Parathyroid adenoma (tissue), 2 donors: ENCODE data around the gene DIRAS1.
"Not testable (repeated sequence)": the region's sequence is repeated elsewhere in the genome, so short reads cannot be mapped to it uniquely, and the experiment has no call there.

Source experiments
- H2AFZ ChIP-seq: fragments of 300-600 bp; sonication (generic); one replicate; pipeline ENCODE4 v1.7.0; 2017; ENCODE audit warnings: antibody characterized with exemption, mild to moderate bottlenecking
- H3K27ac ChIP-seq: fragments of 300-600 bp; sonication (generic); one replicate; pipeline ENCODE4 v1.7.0; 2017
- H3K27me3 ChIP-seq: fragments of 300-600 bp; sonication (generic); one replicate; pipeline ENCODE4 v1.7.0; 2017; ENCODE audit warnings: low read length; ENCODE audit not compliant: control insufficient read depth, insufficient read depth
- H3K36me3 ChIP-seq: fragments of 300-600 bp; sonication (generic); one replicate; pipeline ENCODE4 v1.7.0; 2017; ENCODE audit warnings: low read length; ENCODE audit not compliant: control insufficient read depth, insufficient read depth
- H3K4me1 ChIP-seq: fragments of 300-600 bp; sonication (generic); one replicate; pipeline ENCODE4 v1.7.0; 2017; ENCODE audit warnings: control low read depth
- H3K4me2 ChIP-seq: fragments of 300-600 bp; sonication (generic); one replicate; pipeline ENCODE4 v1.7.0; 2017; ENCODE audit warnings: low read length
- H3K4me3 ChIP-seq: fragments of 300-600 bp; sonication (generic); one replicate; pipeline ENCODE4 v1.7.0; 2017; ENCODE audit warnings: low read depth, low read length
- H3K79me2 ChIP-seq: fragments of 300-600 bp; sonication (generic); one replicate; pipeline ENCODE4 v1.7.0; 2017; ENCODE audit warnings: control low read depth
- H3K9ac ChIP-seq: fragments of 300-600 bp; sonication (generic); one replicate; pipeline ENCODE4 v1.7.0; 2017; ENCODE audit warnings: mild to moderate bottlenecking
- H3K9me3 ChIP-seq: fragments of 300-600 bp; sonication (generic); one replicate; pipeline ENCODE4 v1.7.0; 2017; ENCODE audit warnings: low read length; ENCODE audit not compliant: control insufficient read depth
- TF ChIP-seq, protein P1 (sequence below): fragments of 300-600 bp; sonication (generic); IDR thresholded peaks from one replicate; pipeline ENCODE4 v1.7.0; 2017; ENCODE audit warnings: antibody characterized with exemption, mild to moderate bottlenecking
- donor health status: primary hyperparathyroidism.

Gene DIRAS1

GRCh38 chr19:2676823-2677222 is 44.3 kb downstream of the DIRAS1 start:
- H3K27me3 ChIP-seq: no peaks in the 10 kb centered on the region
- no peak overlapping the region for H3K9ac ChIP-seq
- no peak overlapping the region for H3K4me3 ChIP-seq
- no peaks in the 10 kb centered on the region for H3K9me3 ChIP-seq
- H3K4me2 ChIP-seq: no peak overlapping the region
- TF ChIP-seq, protein P1, sequence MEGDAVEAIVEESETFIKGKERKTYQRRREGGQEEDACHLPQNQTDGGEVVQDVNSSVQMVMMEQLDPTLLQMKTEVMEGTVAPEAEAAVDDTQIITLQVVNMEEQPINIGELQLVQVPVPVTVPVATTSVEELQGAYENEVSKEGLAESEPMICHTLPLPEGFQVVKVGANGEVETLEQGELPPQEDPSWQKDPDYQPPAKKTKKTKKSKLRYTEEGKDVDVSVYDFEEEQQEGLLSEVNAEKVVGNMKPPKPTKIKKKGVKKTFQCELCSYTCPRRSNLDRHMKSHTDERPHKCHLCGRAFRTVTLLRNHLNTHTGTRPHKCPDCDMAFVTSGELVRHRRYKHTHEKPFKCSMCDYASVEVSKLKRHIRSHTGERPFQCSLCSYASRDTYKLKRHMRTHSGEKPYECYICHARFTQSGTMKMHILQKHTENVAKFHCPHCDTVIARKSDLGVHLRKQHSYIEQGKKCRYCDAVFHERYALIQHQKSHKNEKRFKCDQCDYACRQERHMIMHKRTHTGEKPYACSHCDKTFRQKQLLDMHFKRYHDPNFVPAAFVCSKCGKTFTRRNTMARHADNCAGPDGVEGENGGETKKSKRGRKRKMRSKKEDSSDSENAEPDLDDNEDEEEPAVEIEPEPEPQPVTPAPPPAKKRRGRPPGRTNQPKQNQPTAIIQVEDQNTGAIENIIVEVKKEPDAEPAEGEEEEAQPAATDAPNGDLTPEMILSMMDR: no peak
- H3K36me3 ChIP-seq: no peaks in the 10 kb centered on the region
- no peaks in the 10 kb centered on the region for H3K4me1 ChIP-seq
- no peaks in the 10 kb centered on the region for H3K79me2 ChIP-seq
- H3K27ac ChIP-seq: no peak overlapping the region
- H2AFZ ChIP-seq: no peak overlapping the region

- Histone ChIP-seq H3K9ac (no peak overlapping the region), H3K27ac (no peak overlapping the region), H3K4me1 (no peaks in the 10 kb centered on the region), H3K27me3 (no peaks in the 10 kb centered on the region), H3K36me3 (no peaks in the 10 kb centered on the region), H3K9me3 (no peaks in the 10 kb centered on the region), H3K79me2 (no peaks in the 10 kb centered on the region), H2AFZ (no peak overlapping the region), H3K4me3 (no peak overlapping the region), H3K4me2 (no peak overlapping the region)
- TF ChIP-seq, protein P1: no peak
Measured at GRCh38 chr19:2675892-2676291, 45.3 kb downstream of the DIRAS1 start.

DNA sequence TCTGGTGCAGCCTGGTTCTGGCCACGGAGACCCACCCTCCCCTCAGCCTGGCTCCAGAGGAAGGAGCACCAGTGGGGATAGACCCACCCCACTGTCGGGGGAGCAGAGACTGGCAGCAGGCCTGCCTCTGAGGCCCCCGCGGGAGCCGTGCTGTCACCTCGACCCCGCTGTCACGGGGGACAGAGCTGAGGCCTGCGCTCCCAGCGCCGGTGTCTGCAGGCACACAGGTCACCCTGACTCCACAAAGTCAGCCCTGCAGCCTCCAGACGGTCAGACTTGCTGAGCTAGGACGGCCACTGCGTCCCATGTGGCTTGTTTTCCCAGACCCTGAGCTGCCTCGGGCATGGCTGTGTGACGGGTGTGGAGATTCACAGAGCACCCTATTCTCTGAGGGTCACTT is 51.0 kb downstream of the DIRAS1 start:
- H3K9ac ChIP-seq: no peak overlapping the region
- TF ChIP-seq, protein P1: no peak

DNA sequence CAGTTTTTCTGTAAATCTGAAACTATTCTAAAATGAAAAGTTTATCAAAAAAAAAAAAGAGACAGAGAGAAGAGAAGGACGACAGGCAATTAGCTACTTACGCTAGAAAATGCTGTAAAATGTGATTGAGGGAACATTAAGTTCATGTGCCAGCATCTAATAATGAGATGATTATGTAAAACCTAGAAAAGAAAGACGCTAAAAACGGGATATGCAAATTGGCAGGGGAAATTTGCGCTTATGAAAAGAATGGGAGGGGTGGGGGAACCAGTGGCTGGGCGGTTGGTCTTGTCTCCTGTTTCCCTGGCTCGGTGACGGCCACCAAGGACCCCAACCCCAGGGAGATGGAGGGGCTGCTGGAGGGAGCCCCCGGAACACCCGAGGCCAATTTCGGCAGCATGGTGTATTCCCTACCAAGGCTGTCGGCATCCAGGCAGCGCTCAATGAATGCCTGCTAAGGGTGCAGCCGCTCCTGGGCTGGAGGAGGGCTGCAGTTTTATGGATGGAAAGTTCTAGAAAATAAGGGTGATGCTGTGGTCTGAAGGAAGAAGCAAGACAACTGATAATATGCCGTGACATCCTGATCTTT is 52.9 kb downstream of the DIRAS1 start:
- no peaks in the 10 kb centered on the region for H3K27me3 ChIP-seq
- TF ChIP-seq, protein P1: no peak
- H3K4me3 ChIP-seq: no peak overlapping the region
- H3K4me2 ChIP-seq: no peak overlapping the region
- H3K27ac ChIP-seq: no peak overlapping the region
- no peaks in the 10 kb centered on the region for H3K36me3 ChIP-seq
- H2AFZ ChIP-seq: no peak overlapping the region
- H3K79me2 ChIP-seq: peaks cover 3% of the 10 kb centered on the region
- no peak overlapping the region for H3K9ac ChIP-seq
- peaks cover 2% of the 10 kb centered on the region for H3K4me1 ChIP-seq
- H3K9me3 ChIP-seq: no peaks in the 10 kb centered on the region

More for the DNA sequence above, 51.0 kb downstream of the DIRAS1 start:
- Histone ChIP-seq H3K4me2 (no peak overlapping the region), H2AFZ (no peak overlapping the region), H3K9me3 (no peaks in the 10 kb centered on the region), H3K36me3 (no peaks in the 10 kb centered on the region), H3K27ac (no peak overlapping the region), H3K79me2 (no peaks in the 10 kb centered on the region), H3K4me3 (no peak overlapping the region), H3K4me1 (no peaks in the 10 kb centered on the region), H3K27me3 (no peaks in the 10 kb centered on the region)

DNA sequence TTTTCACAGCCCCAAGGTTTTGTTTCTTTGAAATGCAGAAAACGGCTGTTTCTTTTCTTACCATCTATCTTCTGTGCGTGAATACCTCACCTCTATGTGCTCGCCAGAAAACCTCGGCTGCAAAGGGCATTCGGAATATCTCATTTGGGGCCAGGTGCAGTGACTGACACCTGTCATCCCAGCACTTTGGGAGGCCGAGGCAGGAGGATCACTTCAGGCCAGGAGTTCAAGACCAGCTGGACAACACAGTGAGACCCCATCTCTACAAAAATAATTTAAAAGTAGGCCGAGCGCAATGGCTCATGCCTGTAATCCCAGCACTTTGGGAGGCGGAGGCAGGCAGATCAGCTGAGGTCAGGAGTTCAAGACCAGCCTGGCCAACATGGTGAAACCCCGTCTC is 53.8 kb downstream of the DIRAS1 start:
- H3K9me3 ChIP-seq, H3K4me3 ChIP-seq, H2AFZ ChIP-seq, H3K36me3 ChIP-seq, H3K4me2 ChIP-seq, H3K27me3 ChIP-seq, H3K79me2 ChIP-seq, H3K9ac ChIP-seq, H3K27ac ChIP-seq, H3K4me1 ChIP-seq: not testable (repeated sequence)
